Measurements from ENCODE around the gene DIS3.

- TF ChIP-seq CTCF (IDR thresholded peaks at IDR 0.05 in 8 of 11, conservative IDR thresholded peaks at IDR 0.05 in 3 of 11) (no peak), POLR2AphosphoS5 (IDR thresholded peaks at IDR 0.05) (no peak), POLR2A (IDR thresholded peaks at IDR 0.05) (no peak)
These were observed 7.1 kb upstream of the DIS3 start for GRCh38 chr13:72788831-72789230.
